RWPE2 (cell line): ENCODE measurements around the gene PRCC.

Source experiments
- ATAC-seq: fragments of 200-7000 bp; cut with Tn5 transposase; 3 replicates; pipeline ENCODE4 v1.9.1; 2021; ENCODE audit warnings: low read depth
- DNase-seq: peaks from one replicate; pipeline ENCODE4 v3.0.0-alpha.2; 2020; ENCODE audit warnings: low spot score
- H3K27ac ChIP-seq: fragments of 450-650 bp; 2 replicates; pipeline ENCODE4 v1.5.1; 2017; ENCODE audit warnings: mild to moderate bottlenecking; ENCODE audit not compliant: poor library complexity, severe bottlenecking
- H3K27me3 ChIP-seq: fragments of 250-450 bp; sonication (Bioruptor Pico); 2 replicates; pipeline ENCODE4 v1.5.1; 2021; ENCODE audit warnings: mild to moderate bottlenecking, moderate library complexity; ENCODE audit not compliant: insufficient read depth, poor library complexity, severe bottlenecking
- H3K36me3 ChIP-seq: fragments of 250-450 bp; sonication (Bioruptor Pico); 2 replicates; pipeline ENCODE4 v1.5.1; 2020; ENCODE audit warnings: low read depth, mild to moderate bottlenecking, moderate library complexity
- H3K4me1 ChIP-seq: fragments of 250-450 bp; sonication (Bioruptor Pico); 2 replicates; pipeline ENCODE4 v1.5.1; 2021; ENCODE audit warnings: mild to moderate bottlenecking, moderate library complexity; ENCODE audit not compliant: insufficient read depth, poor library complexity, severe bottlenecking
- H3K4me3 ChIP-seq: fragments of 250-450 bp; sonication (Bioruptor Pico); 2 replicates; pipeline ENCODE4 v1.5.1; 2021; ENCODE audit warnings: mild to moderate bottlenecking, moderate library complexity; ENCODE audit not compliant: severe bottlenecking
- H3K9me3 ChIP-seq: fragments of 250-450 bp; sonication (Bioruptor Pico); 2 replicates; pipeline ENCODE4 v1.5.1; 2021; ENCODE audit warnings: mild to moderate bottlenecking, moderate library complexity; ENCODE audit not compliant: severe bottlenecking
- CTCF ChIP-seq: fragments of 450-650 bp; IDR thresholded peaks from one replicate; pipeline ENCODE4 v1.5.1; 2017; ENCODE audit warnings: mild to moderate bottlenecking, moderate library complexity; ENCODE audit not compliant: poor library complexity, severe bottlenecking

Gene PRCC

DNA sequence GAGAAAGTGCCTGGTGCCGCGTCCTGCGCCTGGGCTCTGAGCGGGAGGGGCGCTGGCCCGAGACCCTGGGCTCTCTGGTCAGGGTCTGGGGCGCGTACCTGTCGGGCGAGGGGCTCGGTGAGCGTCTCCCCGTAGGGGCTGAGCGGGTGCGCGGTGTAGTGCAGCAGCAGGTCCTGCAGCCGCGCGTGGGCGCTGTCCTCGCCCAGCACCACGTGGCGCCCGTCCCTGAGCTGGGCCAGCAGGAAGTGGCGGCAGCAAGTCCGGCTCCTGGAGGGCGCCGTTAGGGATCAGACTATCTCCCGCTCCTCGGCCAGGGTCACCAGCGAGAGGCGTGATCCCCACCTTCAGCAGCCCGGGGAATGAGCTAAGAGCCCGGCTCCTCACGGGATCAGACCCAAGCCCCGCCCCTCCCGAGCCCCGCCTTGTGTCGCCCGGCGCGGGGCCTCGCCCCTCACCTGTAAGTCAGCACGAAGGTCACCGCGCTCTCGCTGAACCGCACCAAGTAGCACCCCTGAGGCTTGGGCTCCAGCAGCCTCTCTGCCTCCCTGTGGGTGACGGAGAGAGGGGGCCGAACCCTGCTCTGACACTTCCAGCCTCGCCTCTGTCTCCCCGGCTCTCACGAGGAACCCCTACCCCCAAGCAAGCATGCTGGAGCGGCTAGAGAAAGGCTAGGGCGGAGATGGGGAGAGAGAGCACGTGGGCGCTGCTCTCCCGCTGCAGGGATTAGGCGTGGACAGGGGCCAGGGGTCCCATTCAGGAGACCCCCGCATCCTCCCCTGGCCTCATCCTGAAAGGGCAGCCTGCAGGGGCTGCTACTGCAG, 46.6 kb downstream of the PRCC start:
- Histone ChIP-seq H3K36me3 (no peaks in the 10 kb centered on the region), H3K27ac (peak overlapping the region; percentile 32), H3K27me3 (no peaks in the 10 kb centered on the region), H3K9me3 (no peaks in the 10 kb centered on the region), H3K4me1 (peaks cover 41% of the 10 kb centered on the region), H3K4me3 (peak overlapping the region; percentile 16)
- ATAC-seq (peak; percentile 47), DNase-seq (no peak)
- TF ChIP-seq CTCF: peak; percentile 53

GRCh38 chr1:156814571-156815260, 47.4 kb downstream of the PRCC start:
- no peaks in the 10 kb centered on the region for H3K36me3 ChIP-seq
- H3K27me3 ChIP-seq: no peaks in the 10 kb centered on the region
- H3K9me3 ChIP-seq: no peaks in the 10 kb centered on the region
- H3K27ac ChIP-seq: peak overlapping the region; percentile 32
- DNase-seq (no peak), ATAC-seq (peak; percentile 55; the same call in 2 of the 3 replicates)
- no peak overlapping the region for H3K4me3 ChIP-seq
- no peak for TF ChIP-seq CTCF
- H3K4me1 ChIP-seq: peaks cover 41% of the 10 kb centered on the region

DNA sequence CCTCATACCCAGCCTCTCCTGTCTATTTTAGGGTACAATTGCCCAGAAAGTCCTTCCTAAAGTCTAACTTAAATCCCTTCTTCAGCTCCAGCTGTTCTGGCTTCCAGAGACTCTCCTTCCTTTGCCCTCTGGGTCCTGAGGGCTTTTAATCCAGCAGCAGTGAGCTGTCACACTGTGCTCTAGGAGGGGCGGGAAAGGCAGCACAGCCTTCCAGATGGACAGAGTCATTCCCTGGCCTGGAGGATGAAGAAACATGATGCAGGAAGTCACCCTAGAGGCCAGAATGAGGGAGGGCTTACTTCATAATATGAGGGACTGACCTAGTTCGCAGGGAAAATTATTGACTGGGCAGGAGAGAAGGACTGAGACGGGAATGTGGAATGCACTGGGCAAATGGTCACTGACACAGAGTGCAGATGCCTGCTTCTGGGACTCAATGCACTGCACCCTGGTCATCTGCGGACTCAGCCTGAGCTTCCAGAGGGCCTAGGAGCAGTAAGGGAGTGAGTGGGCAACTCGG, 48.0 kb downstream of the PRCC start:
- Histone ChIP-seq H3K9me3 (no peaks in the 10 kb centered on the region), H3K4me1 (peaks cover 41% of the 10 kb centered on the region), H3K4me3 (no peak overlapping the region), H3K36me3 (no peaks in the 10 kb centered on the region), H3K27me3 (no peaks in the 10 kb centered on the region), H3K27ac (peak overlapping the region; percentile 32)
- ATAC-seq (peak; percentile 56), DNase-seq (no peak)
- no peak for TF ChIP-seq CTCF

DNA sequence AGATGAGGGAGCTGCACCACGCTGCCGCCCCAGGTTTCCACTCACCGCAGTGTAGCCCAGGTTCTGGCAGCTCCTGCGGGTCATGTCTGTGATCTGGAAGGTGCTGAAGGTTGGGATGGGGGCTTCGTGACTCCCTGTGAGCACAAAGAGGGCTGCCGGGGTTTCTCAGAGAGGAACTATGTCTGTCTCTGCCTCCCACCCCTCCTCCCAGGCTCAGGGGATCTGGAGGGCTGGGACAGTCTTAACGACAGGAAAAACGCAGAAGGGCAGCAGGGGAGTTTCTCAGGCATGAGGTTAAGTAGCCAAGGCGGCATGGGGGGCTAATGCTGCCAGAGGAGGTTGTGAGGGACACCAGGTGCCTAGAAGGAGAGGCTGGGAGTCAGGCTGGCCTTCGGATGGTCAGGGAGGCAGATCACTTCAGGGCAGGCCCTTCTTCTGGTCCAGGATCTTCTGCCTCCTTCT, 48.7 kb downstream of the PRCC start:
- Histone ChIP-seq H3K9me3 (no peaks in the 10 kb centered on the region), H3K27me3 (no peaks in the 10 kb centered on the region), H3K36me3 (no peaks in the 10 kb centered on the region), H3K4me3 (no peak overlapping the region), H3K4me1 (peaks cover 41% of the 10 kb centered on the region), H3K27ac (peak overlapping the region; percentile 32)
- DNase-seq (peak; percentile 26), ATAC-seq (no peak)
- TF ChIP-seq CTCF: no peak
